ENCODE measurements around the gene SMYD4.
"Not testable (repeated sequence)": the region's sequence is repeated elsewhere in the genome, so short reads cannot be mapped to it uniquely, and the experiment has no call there.

SMYD4 gene

DNA sequence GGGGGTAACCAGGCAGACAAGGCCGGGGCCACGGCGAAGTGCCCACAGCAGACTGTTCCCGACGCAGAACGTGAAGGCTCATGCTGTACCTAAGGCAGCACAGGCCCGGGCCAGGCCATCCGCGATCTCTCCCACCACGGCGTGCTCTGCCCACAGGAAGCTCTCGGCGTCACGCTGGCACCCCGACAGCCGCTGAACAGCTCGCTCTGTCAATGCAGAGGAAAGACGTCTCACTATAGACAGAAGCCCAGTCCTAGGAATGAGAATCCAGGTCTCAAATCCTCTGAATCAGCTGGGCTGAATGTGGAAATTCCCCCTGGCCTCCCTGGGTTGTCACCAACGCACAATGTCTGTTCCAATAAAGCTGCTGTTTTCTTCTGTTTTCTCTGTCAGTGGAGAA, 46.4 kb downstream of the SMYD4 start:
- no peak for DNase-seq (ENCODE audit: low read depth)

DNA sequence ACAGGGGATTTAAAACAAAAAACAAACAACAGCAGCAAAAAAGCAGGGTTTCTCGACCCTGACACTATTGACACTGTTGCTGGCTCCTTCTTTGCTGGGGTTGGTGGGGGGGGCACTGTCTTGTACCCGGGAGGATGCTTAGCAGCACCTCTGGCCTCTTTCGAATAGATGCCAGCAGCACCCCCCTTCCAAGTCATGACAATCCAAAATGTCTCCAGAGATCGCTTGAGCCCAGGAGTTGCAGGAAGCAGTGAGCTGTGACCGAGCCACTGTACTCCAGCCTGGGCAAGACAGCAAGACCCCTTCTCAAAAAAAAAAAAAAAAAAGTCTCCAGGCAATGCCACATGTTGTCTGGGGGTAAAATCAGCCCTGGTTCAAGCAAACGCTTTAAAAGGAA, 47.5 kb downstream of the SMYD4 start:
- DNase-seq (ENCODE audit: low read depth) = no peak

GRCh38 chr17:1779571-1780131, 50.1 kb downstream of the SMYD4 start:
- DNase-seq (ENCODE audit: low read depth) = no peak

- no peak for DNase-seq (ENCODE audit: low read depth)
Observed at GRCh38 chr17:1776857-1777256, 52.8 kb downstream of the SMYD4 start.

DNA sequence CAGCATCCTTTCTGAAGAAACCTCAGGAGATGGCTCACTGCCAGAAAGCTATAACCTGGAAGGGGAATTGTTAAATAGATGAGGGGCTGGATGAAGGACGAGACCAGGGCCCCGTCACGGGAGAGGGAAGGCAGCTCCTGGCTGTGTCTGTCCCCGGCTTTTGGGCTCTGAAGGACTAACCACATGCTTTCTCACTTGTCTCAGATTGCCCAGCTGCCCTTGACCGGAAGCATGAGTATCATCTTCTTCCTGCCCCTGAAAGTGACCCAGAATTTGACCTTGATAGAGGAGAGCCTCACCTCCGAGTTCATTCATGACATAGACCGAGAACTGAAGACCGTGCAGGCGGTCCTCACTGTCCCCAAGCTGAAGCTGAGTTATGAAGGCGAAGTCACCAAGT, 53.4 kb downstream of the SMYD4 start:
- DNase-seq (ENCODE audit: low read depth) = no peak

DNA sequence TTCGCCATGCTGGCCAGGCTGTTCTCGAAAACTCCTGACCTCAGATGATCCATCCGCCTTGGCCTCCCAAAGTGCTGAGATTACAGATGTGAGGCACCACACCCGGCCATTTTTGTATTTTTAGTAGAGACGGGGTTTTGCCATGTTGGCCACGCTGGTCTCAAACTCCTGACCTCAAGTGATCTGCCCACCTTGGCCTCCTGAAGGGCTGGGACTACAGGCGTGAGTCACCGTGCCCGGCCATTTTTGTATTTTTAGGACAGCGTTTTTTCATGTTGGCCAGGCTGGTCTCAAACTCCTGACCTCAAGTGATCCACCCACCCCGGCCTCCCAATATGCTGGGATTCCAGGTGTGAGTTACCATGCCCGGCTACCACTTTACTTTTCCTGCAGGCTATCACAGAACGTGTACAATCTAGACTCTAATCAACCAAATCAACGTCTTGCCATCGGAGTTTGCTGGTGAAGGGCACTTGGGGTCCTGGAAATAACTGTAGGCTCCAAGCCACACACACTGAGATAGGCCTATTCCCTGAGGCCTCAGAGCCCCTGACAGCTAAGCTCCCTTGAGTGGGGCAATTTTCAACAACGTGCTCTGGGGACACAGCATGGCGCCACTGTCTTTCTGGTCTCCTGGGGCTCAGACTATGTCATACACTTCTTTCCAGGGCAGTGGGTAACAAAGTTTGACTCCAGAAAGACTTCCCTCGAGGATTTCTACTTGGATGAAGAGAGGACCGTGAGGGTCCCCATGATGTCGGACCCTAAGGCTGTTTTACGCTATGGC, 55.1 kb downstream of the SMYD4 start:
- DNase-seq (ENCODE audit: low read depth) = no peak

- DNase-seq (ENCODE audit: low read depth) = no peak
Observed at GRCh38 chr17:1773696-1774181, 56.0 kb downstream of the SMYD4 start.

- not testable (repeated sequence) for DNase-seq (ENCODE audit: low read depth)
Observed at GRCh38 chr17:1773000-1773695, 56.6 kb downstream of the SMYD4 start.

- DNase-seq (ENCODE audit: low read depth) = no peak
Observed at GRCh38 chr17:1769822-1770477, 59.8 kb downstream of the SMYD4 start.

DNA sequence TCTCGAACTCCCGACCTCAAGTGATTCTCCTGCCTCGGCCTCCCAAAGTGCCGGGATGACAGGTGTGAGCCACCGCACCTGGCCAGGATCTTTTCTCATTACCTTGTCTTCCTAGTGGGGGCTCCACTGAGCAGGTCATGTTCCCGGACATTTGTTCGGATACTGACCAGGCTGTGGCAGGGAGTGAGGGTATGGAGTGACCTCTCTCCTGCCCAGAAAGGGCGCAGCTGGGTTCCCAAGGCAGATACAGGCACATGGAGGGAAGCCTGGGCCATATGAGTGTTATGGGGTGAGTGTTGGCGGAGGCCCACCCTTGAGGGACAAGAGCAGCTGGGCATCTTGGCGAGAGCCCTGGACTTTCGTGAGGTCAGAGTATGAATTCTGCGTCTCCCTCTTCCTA, 62.3 kb downstream of the SMYD4 start:
- DNase-seq (ENCODE audit: low read depth) = no peak

- no peak for DNase-seq (ENCODE audit: low read depth)
Observed at GRCh38 chr17:1766382-1767135, 63.1 kb downstream of the SMYD4 start.

GRCh38 chr17:1765576-1765975, 64.1 kb downstream of the SMYD4 start:
- no peak for DNase-seq (ENCODE audit: low read depth)

GRCh38 chr17:1764705-1765104, 65.0 kb downstream of the SMYD4 start:
- not testable (repeated sequence) for DNase-seq (ENCODE audit: low read depth)

- peak; percentile 49 for DNase-seq (ENCODE audit: low read depth)
Observed at GRCh38 chr17:1764284-1764683, 65.4 kb downstream of the SMYD4 start.

- peak; percentile 53 for DNase-seq (ENCODE audit: low read depth)
Observed at GRCh38 chr17:1762901-1763898, 66.5 kb downstream of the SMYD4 start.

DNA sequence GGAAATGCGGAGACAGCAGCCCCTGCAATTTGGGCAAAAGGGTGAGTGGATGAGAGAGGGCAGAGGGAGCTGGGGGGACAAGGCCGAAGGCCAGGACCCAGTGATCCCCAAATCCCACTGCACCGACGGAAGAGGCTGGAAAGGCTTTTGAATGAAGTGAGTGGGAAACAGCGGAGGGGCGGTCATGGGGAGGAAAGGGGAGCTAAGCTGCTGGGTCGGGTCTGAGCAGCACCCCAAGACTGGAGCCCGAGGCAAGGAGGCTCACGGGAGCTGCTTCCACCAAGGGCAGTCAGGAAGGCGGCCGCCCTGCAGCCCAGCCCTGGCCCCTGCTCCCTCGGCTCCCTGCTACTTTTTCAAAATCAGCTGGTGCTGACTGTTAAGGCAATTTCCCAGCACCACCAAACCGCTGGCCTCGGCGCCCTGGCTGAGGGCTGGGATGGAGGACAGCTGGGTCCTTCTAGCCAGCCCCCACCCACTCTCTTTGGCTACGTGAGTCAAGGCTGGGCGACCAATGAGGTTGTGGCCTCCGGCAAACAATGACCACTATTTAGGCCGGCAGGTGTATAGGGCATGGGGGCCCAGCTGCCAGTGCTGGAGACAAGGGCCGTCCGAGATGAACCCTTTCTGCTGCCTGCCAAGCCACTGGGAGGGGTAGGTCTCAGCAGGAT, 67.3 kb downstream of the SMYD4 start:
- no peak for DNase-seq (ENCODE audit: low read depth)

GRCh38 chr17:1759529-1759928, 70.2 kb downstream of the SMYD4 start:
- no peak for DNase-seq (ENCODE audit: low read depth)

- no peak for DNase-seq (ENCODE audit: low read depth)
Observed at GRCh38 chr17:1758807-1759206, 70.9 kb downstream of the SMYD4 start.

GRCh38 chr17:1755827-1756262, 73.9 kb downstream of the SMYD4 start:
- no peak for DNase-seq (ENCODE audit: low read depth)

- no peak for DNase-seq (ENCODE audit: low read depth)
Observed at GRCh38 chr17:1755252-1755826, 74.4 kb downstream of the SMYD4 start.

Measured in CMK (cell line).